Neural cell (in vitro differentiated cells): ENCODE measurements around the gene C3orf70.

Experiments
- CTCF ChIP-seq: fragments of 450-650 bp; IDR thresholded peaks from 2 replicates; pipeline ENCODE4 v1.5.1; 2014; ENCODE audit warnings: antibody characterized with exemption, mild to moderate bottlenecking, moderate library complexity; ENCODE audit not compliant: poor library complexity, severe bottlenecking
- EZH2 ChIP-seq: fragments of 200-600, 300-800 bp; shearing (Covaris generic), sonication (generic); IDR thresholded peaks from 2 replicates; pipeline ENCODE4 v1.6.1; 2014; ENCODE audit warnings: antibody characterized with exemption, low read length, borderline replicate concordance, mild to moderate bottlenecking; ENCODE audit not compliant: insufficient read depth, poor library complexity, severe bottlenecking
- POLR2AphosphoS5 ChIP-seq: IDR thresholded peaks from 2 replicates; pipeline ENCODE4 v1.6.1; 2012
- RAD21 ChIP-seq: fragments of 450-650 bp; conservative IDR thresholded peaks from 2 replicates; pipeline ENCODE4 v1.6.1; 2014; ENCODE audit warnings: antibody characterized with exemption, mild to moderate bottlenecking, moderate library complexity
- SMC3 ChIP-seq: fragments of 450-650 bp; conservative IDR thresholded peaks from 2 replicates; pipeline ENCODE4 v1.6.1; 2014; ENCODE audit warnings: antibody characterized with exemption, mild to moderate bottlenecking, moderate library complexity; ENCODE audit not compliant: poor library complexity
- TAF1 ChIP-seq: IDR thresholded peaks from 2 replicates; pipeline ENCODE4 v1.6.1; 2012; ENCODE audit warnings: low read depth

GRCh38 chr3:185079625-185080024, 73.2 kb downstream of the C3orf70 start:
- no peak for TF ChIP-seq SMC3
- no peak for TF ChIP-seq EZH2
- TF ChIP-seq POLR2AphosphoS5, result no peak
- TF ChIP-seq CTCF, result no peak
- no peak for TF ChIP-seq TAF1
- TF ChIP-seq RAD21, result no peak
